Measurements from ENCODE around the gene SCARB1.
A peak's percentile ranks its signal among the peaks of the same experiment; 100 is the strongest.

The SCARB1 gene

DNA sequence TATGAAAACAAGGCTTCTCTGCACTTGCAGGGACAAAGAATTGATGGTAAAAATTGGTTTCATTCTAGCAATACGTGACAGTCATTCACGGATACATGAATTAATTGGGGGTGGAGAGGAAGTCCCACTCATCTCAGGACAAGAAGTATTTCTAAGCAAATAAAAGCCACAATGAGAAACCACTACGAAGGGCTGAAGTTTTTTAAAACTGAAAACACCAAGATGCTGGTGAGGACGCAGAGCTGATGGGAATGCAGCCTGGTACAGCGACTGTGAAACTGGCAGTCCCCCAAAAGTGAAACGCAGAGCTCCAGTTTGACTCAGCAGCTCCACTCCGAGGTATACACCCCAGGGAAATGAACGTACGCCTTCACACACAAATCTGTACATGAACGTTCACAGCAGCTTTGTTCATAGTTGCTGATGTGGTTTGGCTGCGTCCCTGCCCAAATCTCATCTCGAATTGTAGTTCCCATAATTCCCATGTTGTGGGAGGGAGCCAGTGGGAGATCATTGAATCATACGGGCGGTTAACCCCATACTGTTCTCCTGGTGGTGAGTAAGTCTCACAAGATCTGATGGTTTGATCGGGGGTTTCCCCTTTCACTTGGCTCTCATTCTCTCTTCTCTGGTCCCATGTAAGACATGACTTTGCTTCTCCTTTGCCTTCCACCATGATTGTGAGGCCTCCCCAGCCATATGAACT lies 89.0 kb downstream of the SCARB1 start:
- DNase-seq (ENCODE audit: low read depth in 2 of 2): peak in 1 of 2 donors; percentile 16

GRCh38 chr12:124774054-124774461 lies 89.6 kb downstream of the SCARB1 start:
- no peak for DNase-seq (ENCODE audit: low read depth in 2 of 2)

- no peak for DNase-seq (ENCODE audit: low read depth in 2 of 2)
These were observed 91.1 kb downstream of the SCARB1 start for GRCh38 chr12:124772289-124773170.

DNA sequence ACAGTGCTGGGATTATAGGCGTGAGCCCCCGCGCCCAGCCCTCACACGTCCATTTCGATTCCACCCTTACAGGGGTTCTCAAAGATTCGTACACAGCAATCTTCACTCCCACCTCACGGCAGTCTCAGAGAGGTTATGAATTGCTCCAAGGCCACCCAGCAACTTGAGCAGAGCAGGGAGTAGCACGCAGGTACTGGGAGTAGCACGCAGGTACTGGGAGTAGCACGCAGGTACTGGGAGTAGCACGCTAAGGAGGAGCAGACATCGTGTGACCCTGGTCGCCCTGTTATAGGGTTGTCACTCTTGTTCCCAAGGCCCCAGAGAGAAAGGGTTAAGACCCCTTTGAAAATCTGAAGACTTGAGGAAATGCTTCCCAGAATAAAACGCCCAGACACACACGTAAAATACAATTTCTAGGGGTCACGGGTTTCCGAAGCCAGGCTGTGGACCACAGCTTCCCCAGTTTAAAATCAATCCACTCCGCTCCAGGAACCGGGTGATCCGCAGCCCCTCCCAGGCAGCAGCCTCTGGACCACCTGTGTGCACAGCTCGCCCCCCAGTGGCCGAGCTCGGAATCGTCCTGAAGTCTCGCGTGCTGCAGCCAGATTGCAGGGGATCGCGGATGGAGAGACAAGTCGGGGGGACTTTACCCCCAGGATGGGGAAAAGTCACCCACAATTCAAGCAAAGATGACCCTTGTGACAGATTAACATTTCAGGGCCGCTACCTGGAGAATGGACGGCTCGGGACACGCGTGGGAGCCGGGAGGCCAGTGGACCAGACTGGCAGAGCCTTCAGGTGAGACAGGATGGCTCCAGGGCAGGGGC lies 92.0 kb downstream of the SCARB1 start:
- peak; percentile 52 to 58 for DNase-seq (ENCODE audit: low read depth in 2 of 2)

DNA sequence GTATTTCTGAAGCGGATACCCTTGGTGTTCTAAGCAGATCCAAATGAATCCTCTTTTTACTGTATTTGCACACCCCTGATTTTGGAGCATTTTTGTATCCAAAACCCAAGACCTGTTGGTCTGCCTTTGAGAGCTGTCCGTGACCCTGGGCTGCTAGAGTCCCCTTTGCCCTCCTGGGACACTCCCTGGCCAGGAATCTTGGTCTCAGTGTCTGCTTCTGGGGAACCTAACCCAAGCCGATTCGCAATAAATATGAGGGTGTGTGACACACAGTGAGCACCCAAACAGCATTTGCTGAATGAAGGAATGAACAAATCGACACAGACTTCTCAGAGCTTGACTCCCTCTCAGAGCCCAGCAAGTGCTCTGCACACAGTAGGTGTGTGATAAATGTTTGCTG lies 92.9 kb downstream of the SCARB1 start:
- DNase-seq (ENCODE audit: low read depth in 2 of 2): no peak

DNA sequence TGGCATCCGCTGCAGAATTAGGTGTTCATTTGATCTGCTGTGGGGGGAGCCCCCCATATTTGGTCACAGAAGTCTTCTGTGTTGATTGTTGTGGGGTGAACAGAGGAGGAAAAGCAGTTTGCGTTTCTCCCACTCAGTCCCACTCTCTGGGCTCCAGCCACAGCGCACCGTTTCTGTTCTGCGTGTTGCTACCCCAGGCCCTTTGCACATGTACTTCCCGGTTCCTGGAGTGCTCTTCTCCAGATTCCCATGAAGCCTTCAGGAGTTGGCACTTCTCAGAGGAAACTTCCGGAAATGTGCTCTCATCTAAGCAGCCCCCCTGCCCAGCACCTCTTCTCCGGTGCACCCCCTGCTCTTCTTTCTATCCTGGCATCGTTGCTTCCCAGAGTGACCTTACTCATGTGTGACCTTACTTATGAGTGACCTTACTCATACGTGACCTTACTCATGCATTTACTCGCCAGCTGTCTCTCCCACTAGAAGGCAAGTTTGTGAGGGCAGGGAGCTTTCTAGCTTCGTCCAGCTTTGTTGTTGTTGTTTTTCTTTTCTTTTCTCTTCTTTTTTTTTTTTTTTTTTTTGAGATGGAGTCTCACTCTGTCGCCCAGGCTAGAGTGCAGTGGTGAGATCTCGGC lies 93.7 kb downstream of the SCARB1 start:
- no peak for DNase-seq (ENCODE audit: low read depth in 2 of 2)

DNA sequence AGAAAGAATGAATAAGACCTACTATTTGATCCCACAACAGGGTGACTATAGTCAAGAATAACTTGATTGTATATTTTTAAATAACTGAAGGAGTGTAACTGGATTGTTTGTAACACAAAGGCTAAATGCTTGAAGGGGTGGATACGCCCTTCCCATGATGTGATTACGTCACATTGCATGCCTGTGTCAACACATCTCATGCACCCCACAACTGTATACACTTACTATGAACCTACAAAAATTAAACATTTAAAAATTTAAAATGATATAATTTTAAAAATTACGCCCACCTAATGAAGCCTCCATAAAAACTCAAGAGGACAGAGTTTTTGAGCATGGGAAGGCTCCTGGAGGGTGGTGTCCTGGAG lies 94.5 kb downstream of the SCARB1 start:
- no peak for DNase-seq (ENCODE audit: low read depth in 2 of 2)

GRCh38 chr12:124768452-124769162 lies 95.1 kb downstream of the SCARB1 start:
- DNase-seq (ENCODE audit: low read depth in 2 of 2): no peak

DNA sequence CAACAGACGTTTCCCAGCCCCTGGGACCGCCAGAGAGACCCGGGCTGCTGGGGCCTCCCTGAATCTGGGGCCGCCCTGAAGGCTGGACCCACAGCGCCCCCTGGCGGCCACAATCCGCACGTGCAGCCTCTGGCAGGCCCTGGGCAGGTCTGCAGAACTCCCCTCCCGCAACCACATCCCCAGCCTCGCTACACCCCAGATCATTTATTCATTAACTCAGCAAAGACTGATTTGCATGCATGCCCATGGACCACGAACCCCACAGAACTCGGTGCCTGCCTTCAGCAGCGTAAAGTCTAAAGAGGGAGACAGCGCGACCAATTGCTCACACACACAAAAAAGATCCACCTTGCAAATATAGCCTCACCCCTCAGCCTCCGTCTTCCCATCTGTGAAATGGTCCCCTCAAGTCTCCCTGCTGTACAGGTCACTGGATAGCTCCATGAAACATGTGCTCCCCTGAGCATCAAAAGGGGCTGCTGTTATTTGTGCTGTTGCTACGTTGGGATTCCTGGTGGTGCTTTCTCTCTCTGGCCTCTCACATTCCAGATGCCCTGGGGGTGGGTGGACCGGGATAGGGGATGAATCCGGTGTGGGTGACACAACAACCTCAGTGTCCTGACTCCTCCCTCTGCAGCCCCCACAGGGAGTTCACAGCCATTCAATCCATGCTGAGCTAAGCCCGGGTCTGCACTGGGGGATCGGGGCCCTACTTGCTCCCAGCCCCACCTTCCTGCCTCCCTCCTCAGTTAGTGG lies 96.4 kb downstream of the SCARB1 start:
- peak; percentile 55 to 63 for DNase-seq (ENCODE audit: low read depth in 2 of 2)

GRCh38 chr12:124766727-124767065 lies 97.0 kb downstream of the SCARB1 start:
- DNase-seq (ENCODE audit: low read depth in 2 of 2): no peak

- DNase-seq (ENCODE audit: low read depth in 2 of 2): no peak
These were observed 97.8 kb downstream of the SCARB1 start for GRCh38 chr12:124765581-124766489.

- DNase-seq (ENCODE audit: low read depth in 2 of 2): no peak
These were observed 98.6 kb downstream of the SCARB1 start for GRCh38 chr12:124764870-124765580.

DNA sequence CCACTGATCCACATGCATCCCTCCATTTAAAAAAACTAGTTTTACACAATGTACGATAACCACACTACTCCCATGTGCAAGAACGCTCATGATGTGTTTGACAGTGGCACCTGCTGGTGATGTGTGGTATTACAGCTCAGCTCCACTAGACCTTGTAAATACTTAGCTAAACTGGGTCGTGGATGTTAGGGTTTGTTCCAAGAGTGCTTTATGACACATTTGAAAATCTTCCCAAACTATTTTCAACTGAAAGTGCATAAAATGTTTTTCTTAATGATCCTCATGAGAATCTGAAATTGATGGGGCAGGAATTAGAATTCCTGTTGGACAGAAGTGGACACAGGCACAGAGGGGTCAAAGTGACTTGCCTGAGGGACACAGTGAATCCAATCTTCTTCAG lies 99.2 kb downstream of the SCARB1 start:
- DNase-seq (ENCODE audit: low read depth in 2 of 2): no peak

GRCh38 chr12:124763594-124763979 lies 100.1 kb downstream of the SCARB1 start:
- DNase-seq (ENCODE audit: low read depth in 2 of 2): no peak

GRCh38 chr12:124762791-124763593 lies 100.7 kb downstream of the SCARB1 start:
- no peak for DNase-seq (ENCODE audit: low read depth in 2 of 2)

DNA sequence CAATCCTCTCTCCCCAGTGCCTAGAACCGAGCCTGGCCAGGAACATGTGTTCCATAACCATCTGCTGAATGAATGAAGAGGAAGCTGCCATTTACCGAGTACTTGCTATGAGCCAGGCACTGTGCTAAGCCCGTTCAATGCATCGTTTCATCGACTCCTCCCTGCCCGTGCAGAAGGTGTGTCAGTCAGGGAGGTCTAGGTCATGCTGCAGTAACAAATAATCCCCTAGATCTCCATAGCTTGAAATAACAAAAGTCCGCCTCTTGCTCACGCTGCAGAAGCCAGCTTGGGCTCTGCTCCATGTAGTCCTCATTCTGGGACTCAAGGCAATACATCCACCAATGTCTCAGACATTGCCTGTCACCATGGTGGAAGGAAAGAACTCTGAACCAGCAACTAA lies 101.3 kb downstream of the SCARB1 start:
- no peak for DNase-seq (ENCODE audit: low read depth in 2 of 2)

DNA sequence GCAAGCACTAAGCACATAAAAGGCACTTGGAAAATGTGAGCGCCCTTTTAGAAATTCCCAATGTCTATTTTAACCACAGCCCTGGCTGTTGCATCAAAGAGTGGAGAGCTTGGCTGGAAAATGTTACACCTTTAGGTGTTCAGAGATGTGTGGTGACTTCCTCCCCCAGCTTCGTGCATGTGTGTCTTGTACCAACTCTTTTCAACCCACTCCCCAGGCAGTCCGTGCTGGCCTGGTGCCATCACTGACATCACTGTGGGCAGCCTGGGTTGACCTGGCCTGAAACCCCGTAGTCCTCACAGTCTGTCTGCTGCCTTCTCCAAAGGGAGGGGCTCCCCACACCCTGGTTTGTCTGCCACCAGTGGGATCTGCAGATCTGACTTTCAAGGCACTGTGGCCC lies 101.8 kb downstream of the SCARB1 start:
- no peak for DNase-seq (ENCODE audit: low read depth in 2 of 2)

DNA sequence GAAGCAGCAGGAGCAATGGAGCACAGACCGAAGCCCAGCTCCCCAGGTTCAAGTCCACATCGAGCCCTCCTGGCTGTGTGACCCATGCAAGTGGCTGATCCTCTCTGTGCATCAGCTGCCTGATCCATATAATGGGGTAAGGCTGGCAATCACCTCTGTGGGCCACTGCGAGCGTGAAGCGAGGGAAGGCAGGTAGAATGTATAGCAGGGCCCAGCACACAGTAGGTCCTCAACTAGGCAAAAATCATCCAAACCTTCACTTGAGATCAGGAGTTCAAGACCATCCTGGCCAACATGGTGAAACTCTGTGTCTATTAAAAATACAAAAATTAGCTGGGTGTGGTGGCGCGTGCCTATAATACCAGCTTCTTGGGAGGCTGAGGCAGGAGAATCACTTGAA lies 102.6 kb downstream of the SCARB1 start:
- DNase-seq (ENCODE audit: low read depth in 2 of 2): no peak

Data from stimulated activated CD8-positive, alpha-beta memory T cell treated with anti-CD3 and anti-CD28 coated beads, Interleukin-15, amount 100 ng/mL, for 4 hours (primary cell).